T-helper 2 cell treated with Interferon-gamma antibody and Interleukin-4, amounts not matched to agents 5 μg/mL and 100 μg/mL, for 36 hours (primary cell): ENCODE measurements around the gene HLA-B.

Experiments used
- DNase-seq: peaks from one replicate; pipeline ENCODE4 v3.0.0; 2021; ENCODE audit warnings: low spot score
- H3K27ac Mint-ChIP-seq: one replicate; pipeline ENCODE4 v1.8.0; 2021; ENCODE audit warnings: mild to moderate bottlenecking, mixed read lengths
- H3K27me3 Mint-ChIP-seq: one replicate; pipeline ENCODE4 v1.8.0; 2021; ENCODE audit warnings: low read depth, mixed read lengths
- H3K36me3 Mint-ChIP-seq: one replicate; pipeline ENCODE4 v1.8.0; 2021; ENCODE audit warnings: low read depth, mixed read lengths
- H3K4me1 Mint-ChIP-seq: one replicate; pipeline ENCODE4 v1.8.0; 2021; ENCODE audit warnings: low read depth, mixed read lengths
- H3K4me3 Mint-ChIP-seq: one replicate; pipeline ENCODE4 v1.8.0; 2022; ENCODE audit warnings: mild to moderate bottlenecking, moderate library complexity, mixed read lengths
- H3K9me3 Mint-ChIP-seq: one replicate; pipeline ENCODE4 v1.8.0; 2021; ENCODE audit warnings: mixed read lengths

The HLA-B gene

DNA sequence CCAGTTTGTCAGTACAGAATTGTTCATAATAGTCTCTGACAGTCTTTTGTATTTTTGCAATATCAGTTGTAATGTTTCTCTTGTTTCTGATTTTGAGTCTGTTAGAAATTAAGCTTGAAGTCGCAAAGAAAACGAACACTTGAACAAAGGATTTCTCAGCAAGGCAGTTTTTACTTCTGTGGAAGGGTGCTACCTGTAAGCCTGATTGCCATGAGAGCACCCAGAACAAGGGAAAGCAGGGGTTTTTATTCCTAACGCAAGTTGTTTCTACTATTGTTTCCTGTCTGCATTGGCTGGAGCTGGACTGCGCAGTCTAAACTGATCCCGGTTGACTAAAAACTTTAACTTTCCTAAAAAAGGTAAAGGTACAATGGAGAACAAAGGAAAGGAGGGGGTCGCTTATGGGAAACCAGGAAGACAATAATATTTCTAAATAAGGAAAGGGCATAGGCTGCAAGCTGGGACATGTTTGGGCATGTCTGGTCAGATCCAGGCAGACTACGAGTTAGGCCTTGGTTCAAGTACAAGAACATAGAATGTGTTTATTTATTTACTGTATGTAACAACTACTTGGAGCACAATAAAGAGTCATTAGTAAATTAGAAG lies 28.5 kb downstream of the HLA-B start:
- H3K9me3 Mint-ChIP-seq = peaks cover 44% of the 10 kb centered on the region
- H3K27me3 Mint-ChIP-seq = peaks cover 19% of the 10 kb centered on the region
- no peak for DNase-seq
- peaks cover 2% of the 10 kb centered on the region for H3K36me3 Mint-ChIP-seq
- H3K27ac Mint-ChIP-seq = no peak overlapping the region
- peaks cover 14% of the 10 kb centered on the region for H3K4me1 Mint-ChIP-seq
- H3K4me3 Mint-ChIP-seq = no peak overlapping the region

DNA sequence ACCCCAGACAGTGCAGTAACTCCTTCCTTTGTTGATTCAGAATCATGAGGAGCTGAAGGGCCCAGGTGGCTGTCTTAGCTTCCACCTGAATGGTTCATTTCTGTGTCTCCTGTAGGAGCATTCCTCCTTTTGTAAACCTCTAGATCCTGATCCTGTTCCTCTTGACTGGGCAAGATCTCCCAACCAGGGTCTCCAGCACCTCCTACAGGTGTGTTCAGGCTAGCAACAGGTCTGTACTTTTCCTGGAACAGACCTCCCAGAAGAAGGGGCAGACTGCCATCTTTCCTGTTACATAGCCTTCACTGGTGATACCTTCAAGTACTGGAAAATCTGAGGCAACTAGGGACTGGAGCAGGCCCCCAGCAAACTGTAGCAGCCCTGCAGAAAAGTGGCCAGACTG lies 35.2 kb downstream of the HLA-B start:
- no peak overlapping the region for H3K27ac Mint-ChIP-seq
- H3K36me3 Mint-ChIP-seq = no peaks in the 10 kb centered on the region
- no peak overlapping the region for H3K4me3 Mint-ChIP-seq
- no peak for DNase-seq
- no peaks in the 10 kb centered on the region for H3K4me1 Mint-ChIP-seq
- H3K27me3 Mint-ChIP-seq = peaks cover 64% of the 10 kb centered on the region
- H3K9me3 Mint-ChIP-seq = peaks cover 8% of the 10 kb centered on the region

DNA sequence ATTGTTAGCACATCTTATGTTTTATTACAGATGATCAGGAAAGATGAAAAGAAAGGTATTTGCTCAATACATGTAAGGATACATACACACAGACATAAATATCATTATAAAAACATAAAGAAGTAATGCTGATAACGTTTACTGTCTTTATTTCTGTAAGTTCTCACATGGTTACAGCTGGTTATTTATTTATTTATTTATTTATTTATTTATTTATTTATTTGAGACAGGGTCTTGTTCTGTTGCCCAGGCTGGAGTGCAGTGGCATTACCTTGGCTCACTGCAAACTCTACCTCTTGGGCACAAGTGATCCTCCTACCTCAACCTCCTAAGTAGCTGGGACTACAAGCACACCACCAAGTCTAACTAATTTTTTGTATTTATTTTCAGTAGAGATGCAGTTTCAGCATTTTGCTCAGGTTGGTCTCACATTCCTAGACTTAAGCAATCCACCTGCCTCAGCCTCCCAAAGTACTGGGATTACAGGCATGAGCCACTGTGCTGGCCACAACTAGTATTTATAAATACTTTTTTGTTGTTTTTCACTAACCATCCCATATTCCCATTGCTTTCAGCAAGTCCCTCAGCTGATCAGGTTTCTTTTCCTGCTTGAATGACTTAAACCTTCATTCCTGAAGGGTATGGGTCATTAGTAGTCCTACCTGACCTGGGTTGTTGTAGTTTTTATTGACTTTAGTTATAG lies 35.8 kb downstream of the HLA-B start:
- H3K9me3 Mint-ChIP-seq = peaks cover 8% of the 10 kb centered on the region
- peaks cover 66% of the 10 kb centered on the region for H3K27me3 Mint-ChIP-seq
- H3K4me1 Mint-ChIP-seq = no peaks in the 10 kb centered on the region

DNA sequence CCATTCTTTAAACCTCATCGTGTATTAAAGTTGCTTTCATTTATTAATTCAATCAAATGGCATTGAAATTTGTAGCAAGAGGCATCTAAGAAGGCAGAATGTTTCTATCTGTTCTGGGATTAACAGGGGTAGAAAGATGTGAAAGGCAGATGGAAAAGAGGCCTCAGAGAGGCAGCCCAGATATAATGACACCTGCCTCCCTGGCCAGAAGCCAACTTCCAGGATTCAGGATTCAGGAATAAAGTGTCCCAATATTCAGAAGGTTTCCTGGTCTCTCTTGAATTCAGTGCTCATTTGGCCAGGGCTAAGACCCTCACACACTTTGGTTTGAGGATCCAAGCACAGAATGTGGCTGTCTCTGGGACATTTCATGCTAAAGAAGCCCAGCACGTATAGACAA lies 39.9 kb downstream of the HLA-B start:
- no peak overlapping the region for H3K4me3 Mint-ChIP-seq
- H3K4me1 Mint-ChIP-seq = no peaks in the 10 kb centered on the region
- H3K9me3 Mint-ChIP-seq = no peaks in the 10 kb centered on the region
- H3K36me3 Mint-ChIP-seq = no peaks in the 10 kb centered on the region
- no peak for DNase-seq
- peaks cover 65% of the 10 kb centered on the region for H3K27me3 Mint-ChIP-seq
- no peak overlapping the region for H3K27ac Mint-ChIP-seq

More for the DNA sequence above, 35.8 kb downstream of the HLA-B start:
- DNase-seq = no peak
- no peaks in the 10 kb centered on the region for H3K36me3 Mint-ChIP-seq
- no peak overlapping the region for H3K27ac Mint-ChIP-seq
- H3K4me3 Mint-ChIP-seq = no peak overlapping the region

DNA sequence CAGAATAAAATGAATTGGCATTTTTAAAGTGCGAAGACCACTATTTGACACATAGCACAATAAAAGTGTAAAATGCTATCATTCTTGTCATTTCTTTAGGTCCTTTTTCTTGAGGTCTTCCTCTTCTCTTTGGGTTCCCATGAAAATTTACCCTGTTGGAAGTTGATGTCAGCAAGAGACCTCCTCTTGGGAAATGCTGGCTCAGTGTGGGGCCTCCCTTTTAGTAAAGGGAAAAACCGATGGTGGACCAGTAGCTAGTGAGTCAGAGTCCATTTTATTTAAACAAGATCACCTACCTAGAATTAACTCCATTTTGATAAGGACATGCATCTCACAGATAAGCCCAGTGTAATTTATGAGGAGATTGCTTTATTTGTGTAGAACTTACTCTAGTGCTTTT lies 47.3 kb downstream of the HLA-B start:
- Mint-ChIP-seq H3K4me1 (peaks cover 2% of the 10 kb centered on the region), H3K9me3 (no peaks in the 10 kb centered on the region), H3K27me3 (peaks cover 52% of the 10 kb centered on the region), H3K27ac (no peak overlapping the region), H3K4me3 (peak overlapping the region; percentile 9), H3K36me3 (no peaks in the 10 kb centered on the region)
- DNase-seq = no peak

DNA sequence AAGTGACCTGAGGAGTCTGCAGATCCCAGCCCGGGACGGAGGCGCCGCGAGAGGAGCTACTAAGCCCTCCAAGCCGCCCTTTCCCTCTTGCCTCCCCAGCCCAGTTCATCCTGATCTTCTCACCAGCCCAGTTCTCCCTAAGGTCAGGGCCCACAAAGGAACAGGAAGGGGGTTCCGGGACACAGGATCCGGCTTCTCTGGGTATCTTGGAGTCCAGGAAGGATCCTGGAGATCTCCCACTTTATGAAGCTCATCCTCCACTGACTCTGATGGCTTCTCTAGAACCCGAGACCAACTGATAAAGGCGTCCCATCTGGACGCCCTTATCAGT lies 48.2 kb downstream of the HLA-B start:
- Mint-ChIP-seq H3K27me3 (peaks cover 45% of the 10 kb centered on the region), H3K36me3 (no peaks in the 10 kb centered on the region), H3K27ac (no peak overlapping the region), H3K4me3 (no peak overlapping the region), H3K9me3 (no peaks in the 10 kb centered on the region), H3K4me1 (peaks cover 2% of the 10 kb centered on the region)
- DNase-seq = no peak

DNA sequence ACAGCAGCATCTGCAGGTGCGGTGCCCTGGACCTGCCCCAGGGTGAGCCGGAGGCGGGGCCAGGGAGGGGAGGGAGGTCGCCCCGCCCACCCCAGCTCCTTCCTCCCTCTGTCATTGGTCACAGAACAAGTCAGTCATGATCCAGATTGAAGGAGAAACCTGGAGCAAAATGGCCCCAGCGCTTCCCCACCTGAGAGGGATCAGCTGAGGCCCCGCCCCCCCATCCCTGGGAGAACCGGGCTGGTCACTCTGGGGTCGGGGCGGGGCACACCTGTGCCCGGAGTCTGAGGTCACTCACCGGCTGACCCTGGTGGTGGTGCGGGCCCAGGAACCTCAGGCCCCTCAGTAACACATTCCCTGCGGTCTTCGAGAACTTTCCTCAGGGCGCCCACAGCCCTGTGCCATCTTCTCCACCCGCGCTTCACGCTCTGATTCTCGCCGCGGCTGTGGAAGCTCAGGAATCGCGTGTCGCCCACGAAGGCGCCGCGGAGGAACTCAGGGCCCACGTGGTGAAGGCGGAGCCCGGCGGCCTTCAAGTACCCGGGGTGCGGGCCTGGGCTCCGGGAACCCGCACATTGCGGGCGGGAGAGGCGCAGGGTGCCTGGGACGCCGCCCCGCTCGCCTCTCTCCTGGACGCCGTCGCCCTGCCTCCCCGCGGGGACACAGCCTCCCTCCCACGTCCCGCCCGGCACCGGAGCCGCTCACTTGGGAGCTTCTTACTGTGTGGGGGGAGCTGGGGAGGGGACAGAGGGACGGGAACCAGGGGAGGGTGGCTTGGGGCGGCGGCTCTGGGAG lies 48.7 kb downstream of the HLA-B start:
- Mint-ChIP-seq H3K4me3 (peak overlapping the region; percentile 70), H3K27me3 (peaks cover 46% of the 10 kb centered on the region), H3K36me3 (no peaks in the 10 kb centered on the region), H3K27ac (no peak overlapping the region), H3K4me1 (peaks cover 2% of the 10 kb centered on the region), H3K9me3 (no peaks in the 10 kb centered on the region)
- DNase-seq = no peak

DNA sequence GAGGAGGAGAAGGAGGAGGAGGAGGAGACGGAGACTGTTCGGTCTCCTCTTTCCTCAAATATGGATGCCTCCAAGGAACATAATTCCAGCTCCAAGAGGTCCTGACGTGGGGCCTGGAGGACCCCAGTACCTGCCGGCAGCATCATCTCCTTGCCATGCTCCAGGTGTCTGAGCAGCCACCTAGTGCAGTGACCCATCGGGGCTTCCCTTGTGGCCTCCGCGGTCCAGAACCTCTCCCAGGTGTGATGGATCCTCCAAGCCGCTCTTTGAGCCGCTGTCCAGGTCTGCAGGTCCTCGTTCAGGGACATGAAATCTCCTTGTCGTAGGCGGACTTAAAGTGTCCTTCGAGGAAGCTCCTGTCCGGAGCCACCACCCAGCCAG lies 49.3 kb downstream of the HLA-B start:
- Mint-ChIP-seq H3K9me3 (no peaks in the 10 kb centered on the region), H3K36me3 (no peaks in the 10 kb centered on the region), H3K27me3 (peaks cover 47% of the 10 kb centered on the region), H3K27ac (no peak overlapping the region), H3K4me1 (peaks cover 2% of the 10 kb centered on the region), H3K4me3 (no peak overlapping the region)
- DNase-seq = no peak

DNA sequence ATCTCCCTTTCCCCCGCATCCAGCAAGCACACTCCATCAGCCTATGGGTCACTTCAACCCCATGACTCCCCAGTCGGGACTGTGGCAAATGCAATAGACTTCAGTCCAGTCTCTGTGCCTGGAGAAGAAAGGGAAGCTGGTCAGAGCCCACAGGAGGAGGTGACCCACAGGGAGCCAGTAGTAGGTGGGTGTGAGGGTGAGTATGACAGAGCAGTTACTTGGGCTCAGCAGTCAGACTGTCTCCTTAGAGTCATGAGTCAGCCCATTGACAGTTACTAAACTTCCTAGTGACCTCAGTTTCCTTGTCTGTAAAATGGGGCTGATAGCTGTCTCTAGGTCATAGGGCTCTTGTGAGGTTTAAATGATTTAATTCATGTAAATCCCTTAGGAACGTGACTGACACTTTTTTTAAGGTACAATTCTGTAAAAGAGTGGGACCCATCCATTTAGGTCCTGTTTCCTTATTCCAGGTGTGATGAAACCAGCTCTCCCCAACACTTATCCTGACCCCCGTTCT lies 51.2 kb downstream of the HLA-B start:
- DNase-seq = no peak
- H3K27ac Mint-ChIP-seq = no peak overlapping the region
- no peaks in the 10 kb centered on the region for H3K9me3 Mint-ChIP-seq
- H3K4me3 Mint-ChIP-seq = no peak overlapping the region
- H3K27me3 Mint-ChIP-seq = peaks cover 47% of the 10 kb centered on the region
- H3K36me3 Mint-ChIP-seq = no peaks in the 10 kb centered on the region
- peaks cover 2% of the 10 kb centered on the region for H3K4me1 Mint-ChIP-seq

DNA sequence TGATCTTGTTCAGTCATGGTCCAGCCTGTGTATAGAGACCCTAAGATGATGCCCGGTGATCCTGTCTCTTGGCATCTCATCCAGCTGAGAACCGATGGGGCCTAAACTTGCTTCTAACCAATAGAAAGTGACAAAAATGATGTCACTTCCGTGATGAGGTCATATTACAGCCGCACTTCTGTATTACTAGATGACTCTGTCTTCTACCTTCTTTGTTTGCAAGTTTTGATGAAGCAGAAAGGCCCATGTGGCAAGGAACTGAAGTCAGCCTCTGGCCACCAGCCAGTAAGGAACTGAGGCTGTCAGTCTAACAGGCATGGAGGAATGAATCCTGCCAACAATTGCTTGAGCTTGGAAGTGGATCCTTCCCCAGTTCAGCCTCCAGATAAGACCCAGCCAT lies 52.3 kb downstream of the HLA-B start:
- no peaks in the 10 kb centered on the region for H3K9me3 Mint-ChIP-seq
- H3K27ac Mint-ChIP-seq = no peak overlapping the region
- peaks cover 2% of the 10 kb centered on the region for H3K4me1 Mint-ChIP-seq
- DNase-seq = no peak
- peaks cover 43% of the 10 kb centered on the region for H3K27me3 Mint-ChIP-seq
- H3K4me3 Mint-ChIP-seq = no peak overlapping the region
- H3K36me3 Mint-ChIP-seq = no peaks in the 10 kb centered on the region
